T-cell (primary cell): ENCODE data around the gene HLA-DQB2. TPM values are rescaled to one million over a fixed set of nuclear protein-coding genes. Genes with fewer than 3 reads are reported as not detected.
A peak's percentile ranks its signal among the peaks of the same experiment; 100 is the strongest.
"Not testable (repeated sequence)": the region's sequence is repeated elsewhere in the genome, so short reads cannot be mapped to it uniquely, and the experiment has no call there.

ENCODE experiments used
- ATAC-seq, 4 experiments: fragments of 200-7000 bp in 3 of 4; fragments of 150-1000 bp in 1 of 4; cut with Tn5 transposase; replicated peaks in 1 of 4; 1 replicate in 3 of 4; 2 replicates in 1 of 4; pipeline ENCODE4 v1.10.0; 2021; ENCODE audit warnings: moderate library complexity in 3 of 4, mild to moderate bottlenecking in 2 of 4, moderate number of reproducible peaks in 1 of 4
- CTCF ChIA-PET, 2 donors: fragments of 300-600 bp; sonication (Branson Sonifier 250); formaldehyde crosslinking; loops; one replicate each; lab custom pipeline; 2022; ENCODE audit warnings: antibody characterized with exemption in 2 of 2; lab: Charles Lee
- POLR2A ChIA-PET, 2 donors: fragments of 300-600 bp; sonication (Branson Sonifier 250); formaldehyde crosslinking; loops; one replicate each; lab custom pipeline; 2022; ENCODE audit warnings: antibody characterized with exemption in 2 of 2; lab: Charles Lee
- DNase-seq, 35 experiments: peaks; one replicate each; pipeline versions ENCODE4 v3.0.0 to v3.0.0-alpha.2; 2013 to 2023
- H3K27ac ChIP-seq: one replicate; pipeline ENCODE4 v1.5.1; 2013; ENCODE audit warnings: low read length
- H3K27me3 ChIP-seq, 2 experiments: replicated peaks in 1 of 2; 1 replicate in 1 of 2; 2 replicates in 1 of 2; pipeline versions ENCODE4 v1.6.1 to v1.7.0; 2013; ENCODE audit warnings: low read length in 1 of 2, mixed read lengths in 1 of 2; ENCODE audit not compliant: control insufficient read depth in 2 of 2, insufficient read depth in 2 of 2; ENCODE audit errors: extremely low read depth in 1 of 2
- H3K36me3 ChIP-seq, 2 donors: 1 replicate in 1 of 2; 2 replicates in 1 of 2; pipeline versions ENCODE4 v1.6.1 to v1.7.0; 2013; ENCODE audit warnings: low read length in 1 of 2; ENCODE audit not compliant: control insufficient read depth in 2 of 2, insufficient read depth in 1 of 2; ENCODE audit errors: extremely low read depth in 1 of 2
- H3K4me1 ChIP-seq, 2 experiments: 1 replicate in 1 of 2; 2 replicates in 1 of 2; pipeline versions ENCODE4 v1.6.1 to v1.7.0; 2013; ENCODE audit warnings: low read length in 2 of 2, mixed read lengths in 1 of 2; ENCODE audit not compliant: insufficient read depth in 2 of 2, control insufficient read depth in 1 of 2; ENCODE audit errors: extremely low read depth in 1 of 2
- H3K4me3 ChIP-seq, 2 donors: 1 replicate in 1 of 2; 2 replicates in 1 of 2; pipeline versions ENCODE4 v1.5.1 to v1.7.0; 2013; ENCODE audit warnings: mild to moderate bottlenecking in 2 of 2, low read length in 1 of 2, moderate library complexity in 1 of 2; ENCODE audit not compliant: control insufficient read depth in 1 of 2; ENCODE audit errors: extremely low read depth in 1 of 2
- H3K9me3 ChIP-seq: 2 replicates; pipeline ENCODE4 v1.7.0; 2013
- H3K27ac Mint-ChIP-seq, 2 donors: one replicate each; pipeline ENCODE4 v1.8.0; 2020 to 2021; ENCODE audit warnings: mild to moderate bottlenecking in 2 of 2, mixed read lengths in 2 of 2
- H3K27me3 Mint-ChIP-seq, 2 donors: one replicate each; pipeline ENCODE4 v1.8.0; 2021 to 2022; ENCODE audit warnings: mixed read lengths in 2 of 2
- H3K36me3 Mint-ChIP-seq: one replicate; pipeline ENCODE4 v1.8.0; 2021; ENCODE audit warnings: mixed read lengths
- H3K4me1 Mint-ChIP-seq, 3 donors: one replicate each; pipeline ENCODE4 v1.8.0; 2020 to 2022; ENCODE audit warnings: mixed read lengths in 3 of 3, mild to moderate bottlenecking in 1 of 3
- H3K4me3 Mint-ChIP-seq, 3 donors: one replicate each; pipeline ENCODE4 v1.8.0; 2020 to 2022; ENCODE audit warnings: mild to moderate bottlenecking in 3 of 3, mixed read lengths in 3 of 3, moderate library complexity in 3 of 3
- H3K9me3 Mint-ChIP-seq, 3 donors: one replicate each; pipeline ENCODE4 v1.8.0; 2020 to 2022; ENCODE audit warnings: mixed read lengths in 3 of 3
- WGBS: methylation state at CpG from one replicate; pipeline ENCODE4 v1.1.5; 2013; ENCODE audit warnings: missing lambda C conversion rate; ENCODE audit not compliant: insufficient coverage; 5-methylcytosine and 5-hydroxymethylcytosine counted together
- total RNA-seq, 35 experiments: library from RNA in 6 of 35; stranded (reverse) in 6 of 35; fragments of 120-200 nt in 1 of 35; gene quantifications; one replicate each; pipeline versions ENCODE4 v1.2.1 to v1.2.4 and lab custom pipeline; 2013 to 2026

HLA-DQB2 gene
- total RNA-seq, 5 donors from 2014 or later (not counting 1 experiment from before 2014, with no cell fraction given) = 0.70 to 3.1 (median 1.3) TPM; not detected in 1

DNA sequence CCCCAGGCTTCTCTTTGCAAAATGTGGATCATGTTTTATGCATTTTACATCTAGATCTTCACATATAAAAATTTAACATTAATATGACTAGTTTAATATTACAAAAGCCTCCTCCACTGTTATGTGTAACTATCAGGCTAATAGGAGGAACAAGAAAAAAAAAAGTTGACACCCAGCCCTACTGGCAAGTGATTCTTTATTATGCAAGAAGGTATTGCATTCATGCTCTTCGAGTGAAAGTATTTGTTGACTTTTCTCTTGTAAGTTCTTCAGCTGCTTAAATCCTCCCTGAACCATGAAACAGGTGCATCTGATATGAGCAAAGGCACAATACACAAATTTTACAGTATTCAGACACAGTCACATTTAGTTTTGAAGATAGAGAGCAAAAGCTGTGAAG, 716 bp upstream of the HLA-DQB2 start:
- CTCF ChIA-PET = no interaction called here
- Mint-ChIP-seq H3K4me3 (no peak overlapping the region), H3K27ac (no peak overlapping the region), H3K9me3 (no peaks in the 10 kb centered on the region), H3K4me1 (peaks cover 0 to 3% (median 0%) of the 10 kb centered on the region in 3 donors), H3K27me3 (peaks cover 40 to 50% of the 10 kb centered on the region in 2 donors), H3K36me3 (no peaks in the 10 kb centered on the region)
- no peaks in the 10 kb centered on the region for H3K4me1 ChIP-seq
- no peak overlapping the region for H3K27ac ChIP-seq
- no peaks in the 10 kb centered on the region for H3K36me3 ChIP-seq
- ATAC-seq = no peak
- peaks cover 4 to 25% of the 10 kb centered on the region in 2 experiments for H3K27me3 ChIP-seq
- H3K9me3 ChIP-seq = no peaks in the 10 kb centered on the region
- WGBS = no CpG with 5 or more reads among the region's 1 CpG
- POLR2A ChIA-PET = interaction anchor here in 1 of 2 donors (0.7 kb wide), 1 partner anchor 45 kb away, joined by 3 read pairs; no protein-coding TSS in a partner anchor
- DNase-seq = no peak
- H3K4me3 ChIP-seq = no peak overlapping the region

DNA sequence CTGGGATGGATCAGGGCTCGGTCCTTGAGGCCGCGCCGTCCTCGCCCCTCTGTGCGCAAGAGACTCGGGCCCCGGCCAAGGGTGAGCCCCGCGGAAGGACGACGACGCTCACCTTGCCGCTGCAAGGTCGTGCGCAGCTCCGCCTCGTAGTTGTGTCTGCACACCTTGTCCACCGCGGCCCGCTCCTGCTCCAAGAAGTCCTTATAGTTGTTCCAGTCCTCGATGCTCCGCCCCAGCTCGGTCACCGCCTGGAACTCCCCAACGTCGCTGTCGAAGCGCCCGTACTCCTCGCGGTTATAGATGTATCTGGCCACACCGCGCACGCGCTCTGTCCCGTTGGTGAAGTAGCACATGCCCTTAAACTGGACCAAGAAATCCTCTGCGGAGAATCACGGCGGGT, 1.8 kb downstream of the HLA-DQB2 start:
- ChIA-PET POLR2A (interaction anchor here in 1 of 2 donors (0.6 kb wide), 1 partner anchor 138 kb away, joined by 3 read pairs; no protein-coding TSS in a partner anchor), CTCF (no interaction called here)
- ATAC-seq = no peak
- Mint-ChIP-seq H3K36me3 (no peaks in the 10 kb centered on the region), H3K27ac (no peak overlapping the region), H3K9me3 (no peaks in the 10 kb centered on the region), H3K4me1 (peaks cover 0 to 3% (median 0%) of the 10 kb centered on the region in 3 donors), H3K4me3 (no peak overlapping the region), H3K27me3 (peaks cover 23 to 37% of the 10 kb centered on the region in 2 donors)
- no peaks in the 10 kb centered on the region for H3K4me1 ChIP-seq
- H3K36me3 ChIP-seq = no peaks in the 10 kb centered on the region
- DNase-seq = peak in 1 of 35 experiments; percentile 14
- H3K27me3 ChIP-seq = peaks cover 4 to 29% of the 10 kb centered on the region in 2 experiments
- no peak overlapping the region for H3K4me3 ChIP-seq
- H3K9me3 ChIP-seq = no peaks in the 10 kb centered on the region
- 58% methylated on average over 40 of the region's 40 CpGs for WGBS
- H3K27ac ChIP-seq = no peak overlapping the region

- ChIA-PET CTCF (interaction anchor here in 1 of 2 donors (0.7 kb wide), 1 partner anchor 209 kb away, joined by 3 read pairs; no protein-coding TSS in a partner anchor), POLR2A (interaction anchor here in 1 of 2 donors (0.6 kb wide), 1 partner anchor 138 kb away, joined by 3 read pairs; no protein-coding TSS in a partner anchor)
- peaks cover 4 to 32% of the 10 kb centered on the region in 2 experiments for H3K27me3 ChIP-seq
- Mint-ChIP-seq H3K27ac (no peak overlapping the region), H3K9me3 (no peaks in the 10 kb centered on the region), H3K27me3 (peaks cover 20 to 34% of the 10 kb centered on the region in 2 donors), H3K4me3 (peak overlapping the region in 1 of 3 donors; percentile 39), H3K4me1 (peaks cover 0 to 3% (median 0%) of the 10 kb centered on the region in 3 donors), H3K36me3 (no peaks in the 10 kb centered on the region)
- H3K27ac ChIP-seq = no peak overlapping the region
- ATAC-seq (peak in 1 of 4 experiments; percentile 89), DNase-seq (peak in 1 of 35 experiments; percentile 33)
- H3K9me3 ChIP-seq = no peaks in the 10 kb centered on the region
- H3K36me3 ChIP-seq = no peaks in the 10 kb centered on the region
- 88% methylated on average over 15 of the region's 16 CpGs for WGBS
- H3K4me1 ChIP-seq = no peaks in the 10 kb centered on the region
- no peak overlapping the region for H3K4me3 ChIP-seq
These were observed 2.3 kb downstream of the HLA-DQB2 start for GRCh38 chr6:32761072-32761471.

DNA sequence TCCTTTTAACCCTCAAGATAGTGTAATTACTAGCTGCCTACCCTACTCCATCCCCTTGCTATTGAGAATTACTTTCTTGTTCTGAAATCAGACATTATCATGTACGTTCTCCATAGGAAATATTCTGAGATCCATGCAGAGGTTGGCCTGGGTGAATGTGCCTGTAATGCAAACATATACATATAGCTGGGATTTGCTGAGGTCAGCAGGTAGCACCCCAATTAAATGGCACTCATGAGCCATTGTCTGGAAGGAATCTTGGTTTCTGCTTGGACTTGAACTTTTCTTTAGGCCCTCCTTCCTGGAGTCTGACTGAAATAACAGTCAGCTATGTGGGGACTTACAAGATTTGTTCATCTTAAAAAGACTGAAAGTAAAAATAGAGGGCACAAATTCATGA, 3.7 kb downstream of the HLA-DQB2 start:
- Mint-ChIP-seq H3K27me3 (peaks cover 21 to 38% of the 10 kb centered on the region in 2 donors), H3K27ac (no peak overlapping the region), H3K9me3 (no peaks in the 10 kb centered on the region), H3K4me3 (no peak overlapping the region), H3K4me1 (peaks cover 0 to 3% (median 0%) of the 10 kb centered on the region in 3 donors), H3K36me3 (no peaks in the 10 kb centered on the region)
- Histone ChIP-seq H3K27ac (no peak overlapping the region), H3K4me3 (no peak overlapping the region), H3K9me3 (no peaks in the 10 kb centered on the region), H3K27me3 (peaks cover 4 to 29% of the 10 kb centered on the region in 2 experiments), H3K4me1 (no peaks in the 10 kb centered on the region), H3K36me3 (no peaks in the 10 kb centered on the region)
- CTCF ChIA-PET = no interaction called here
- DNase-seq (no peak), ATAC-seq (no peak)
- 83% methylated on average over 1 of the region's 1 CpG for WGBS
- POLR2A ChIA-PET = no interaction called here

GRCh38 chr6:32752580-32752979, 10.8 kb downstream of the HLA-DQB2 start:
- no peak for DNase-seq
- H3K4me1 Mint-ChIP-seq = no peaks in the 10 kb centered on the region
- WGBS = 80% methylated on average over 3 of the region's 8 CpGs
- H3K36me3 ChIP-seq = no peaks in the 10 kb centered on the region
- H3K27ac Mint-ChIP-seq = no peak overlapping the region
- peaks cover 28 to 33% of the 10 kb centered on the region in 2 donors for H3K27me3 Mint-ChIP-seq
- no peaks in the 10 kb centered on the region for H3K4me1 ChIP-seq
- ChIA-PET POLR2A (no interaction called here), CTCF (no interaction called here)
- ATAC-seq = no peak
- no peak overlapping the region for H3K27ac ChIP-seq
- no peak overlapping the region for H3K4me3 Mint-ChIP-seq
- no peaks in the 10 kb centered on the region for H3K9me3 Mint-ChIP-seq
- H3K4me3 ChIP-seq = no peak overlapping the region
- no peaks in the 10 kb centered on the region for H3K9me3 ChIP-seq
- H3K27me3 ChIP-seq = peaks cover 0 to 15% of the 10 kb centered on the region in 2 experiments
- no peaks in the 10 kb centered on the region for H3K36me3 Mint-ChIP-seq

DNA sequence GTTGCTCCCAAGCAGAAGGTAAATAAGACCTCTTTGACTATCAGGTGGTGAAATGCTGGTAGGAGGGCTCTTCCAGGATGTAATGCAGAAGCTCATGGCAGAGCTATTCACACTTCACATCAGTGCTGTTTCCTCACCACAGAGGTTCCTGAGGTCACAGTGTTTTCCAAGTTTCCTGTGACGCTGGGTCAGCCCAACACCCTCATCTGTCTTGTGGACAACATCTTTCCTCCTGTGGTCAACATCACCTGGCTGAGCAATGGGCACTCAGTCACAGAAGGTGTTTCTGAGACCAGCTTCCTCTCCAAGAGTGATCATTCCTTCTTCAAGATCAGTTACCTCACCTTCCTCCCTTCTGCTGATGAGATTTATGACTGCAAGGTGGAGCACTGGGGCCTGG, 17.7 kb downstream of the HLA-DQB2 start:
- H3K36me3 Mint-ChIP-seq, H3K4me3 Mint-ChIP-seq, H3K4me1 ChIP-seq, H3K9me3 Mint-ChIP-seq, ATAC-seq, H3K27ac ChIP-seq, H3K4me1 Mint-ChIP-seq, DNase-seq, CTCF ChIA-PET, H3K36me3 ChIP-seq, H3K4me3 ChIP-seq, POLR2A ChIA-PET, H3K9me3 ChIP-seq, H3K27ac Mint-ChIP-seq: not testable (repeated sequence)
- peaks cover 0 to 27% of the 10 kb centered on the region in 2 experiments for H3K27me3 ChIP-seq
- 50% methylated on average over 1 of the region's 1 CpG for WGBS
- peaks cover 32 to 44% of the 10 kb centered on the region in 2 donors for H3K27me3 Mint-ChIP-seq
